ENCODE measurements around the gene SUSD1.

DNA sequence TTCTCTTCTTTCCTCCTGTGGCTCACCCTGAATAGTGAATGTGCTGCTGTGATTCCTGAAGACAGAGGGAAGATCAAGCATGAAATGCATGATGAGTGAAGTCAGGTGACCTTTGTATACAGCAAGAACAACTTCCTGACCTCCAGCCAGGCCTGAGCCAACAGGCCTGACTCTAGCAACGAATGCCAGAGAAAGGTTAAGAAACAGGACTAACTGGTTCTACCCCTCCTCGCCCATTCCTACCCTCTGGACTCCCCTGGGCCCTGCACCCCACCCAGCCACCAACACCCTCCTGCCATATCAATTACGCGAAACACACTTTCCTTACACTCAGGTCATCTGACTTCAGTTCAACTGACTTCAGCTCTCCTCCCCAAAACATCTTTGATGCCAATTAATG is 4.9 kb downstream of the SUSD1 start:
- TF ChIP-seq, protein P1, sequence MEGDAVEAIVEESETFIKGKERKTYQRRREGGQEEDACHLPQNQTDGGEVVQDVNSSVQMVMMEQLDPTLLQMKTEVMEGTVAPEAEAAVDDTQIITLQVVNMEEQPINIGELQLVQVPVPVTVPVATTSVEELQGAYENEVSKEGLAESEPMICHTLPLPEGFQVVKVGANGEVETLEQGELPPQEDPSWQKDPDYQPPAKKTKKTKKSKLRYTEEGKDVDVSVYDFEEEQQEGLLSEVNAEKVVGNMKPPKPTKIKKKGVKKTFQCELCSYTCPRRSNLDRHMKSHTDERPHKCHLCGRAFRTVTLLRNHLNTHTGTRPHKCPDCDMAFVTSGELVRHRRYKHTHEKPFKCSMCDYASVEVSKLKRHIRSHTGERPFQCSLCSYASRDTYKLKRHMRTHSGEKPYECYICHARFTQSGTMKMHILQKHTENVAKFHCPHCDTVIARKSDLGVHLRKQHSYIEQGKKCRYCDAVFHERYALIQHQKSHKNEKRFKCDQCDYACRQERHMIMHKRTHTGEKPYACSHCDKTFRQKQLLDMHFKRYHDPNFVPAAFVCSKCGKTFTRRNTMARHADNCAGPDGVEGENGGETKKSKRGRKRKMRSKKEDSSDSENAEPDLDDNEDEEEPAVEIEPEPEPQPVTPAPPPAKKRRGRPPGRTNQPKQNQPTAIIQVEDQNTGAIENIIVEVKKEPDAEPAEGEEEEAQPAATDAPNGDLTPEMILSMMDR (conservative IDR thresholded peaks at IDR 0.05; ENCODE audit: low read depth, low read length) = no peak
- no peak for TF ChIP-seq EZH2phosphoT487 (IDR thresholded peaks at IDR 0.05; ENCODE audit: borderline replicate concordance, low read length)

All from PC-3 (cell line).